Transverse colon (tissue), 3 donors: ENCODE results near the gene EHBP1.

Experiments used
- CTCF ChIP-seq, 5 experiments: fragments of 200-600 bp in 3 of 5; fragments of 450-650 bp in 2 of 5; sonication (generic) in 3 of 5; IDR thresholded peaks; 1 replicate in 2 of 5; 2 replicates in 3 of 5; pipeline ENCODE4 v1.5.1; 2016 to 2017; ENCODE audit warnings: antibody characterized with exemption in 5 of 5, inconsistent platforms in 3 of 5, mild to moderate bottlenecking in 2 of 5, moderate library complexity in 1 of 5
- POLR2A ChIP-seq: fragments of 450-650 bp; IDR thresholded peaks from one replicate; pipeline ENCODE4 v1.6.1; 2016; ENCODE audit warnings: antibody characterized with exemption, mild to moderate bottlenecking, moderate library complexity

- TF ChIP-seq CTCF (IDR thresholded peaks at IDR 0.05) (no peak), POLR2A (no peak)
Observed at GRCh38 chr2:63058921-63059792, 353.6 kb downstream of the EHBP1 start.
